ENCODE measurements around the gene TBX2.

The TBX2 gene

GRCh38 chr17:61456061-61456681 is 56.5 kb downstream of the TBX2 start:
- no peak for DNase-seq

DNA sequence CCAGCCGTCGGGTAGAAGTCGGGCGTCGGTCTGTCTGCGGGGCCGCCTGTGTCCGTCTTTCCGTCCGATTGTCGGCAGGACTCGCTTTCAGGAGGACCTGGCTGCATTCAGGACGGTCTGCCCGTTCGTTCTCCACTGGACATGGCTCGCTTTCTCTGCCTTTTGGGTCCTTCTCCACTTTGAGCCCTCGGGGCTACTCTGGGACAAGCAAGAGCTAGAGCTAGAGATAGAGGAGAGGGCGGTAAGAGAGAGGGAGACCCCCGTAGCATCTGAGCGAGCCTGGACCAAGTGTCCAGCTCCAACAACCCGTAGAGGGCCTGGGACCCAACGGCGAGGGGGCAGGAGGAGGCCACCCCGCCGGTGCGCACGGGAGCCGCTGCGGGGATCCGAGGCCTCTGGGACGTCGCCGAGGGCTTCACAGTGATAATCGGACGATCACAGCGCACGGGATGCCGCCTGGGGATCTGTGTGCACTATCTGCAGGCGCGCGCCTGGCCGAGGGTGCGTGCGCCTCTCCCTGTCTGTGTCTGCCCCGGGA is 57.1 kb downstream of the TBX2 start:
- DNase-seq: no peak

- no peak for DNase-seq
Measured at GRCh38 chr17:61457226-61457983, 57.8 kb downstream of the TBX2 start.

DNA sequence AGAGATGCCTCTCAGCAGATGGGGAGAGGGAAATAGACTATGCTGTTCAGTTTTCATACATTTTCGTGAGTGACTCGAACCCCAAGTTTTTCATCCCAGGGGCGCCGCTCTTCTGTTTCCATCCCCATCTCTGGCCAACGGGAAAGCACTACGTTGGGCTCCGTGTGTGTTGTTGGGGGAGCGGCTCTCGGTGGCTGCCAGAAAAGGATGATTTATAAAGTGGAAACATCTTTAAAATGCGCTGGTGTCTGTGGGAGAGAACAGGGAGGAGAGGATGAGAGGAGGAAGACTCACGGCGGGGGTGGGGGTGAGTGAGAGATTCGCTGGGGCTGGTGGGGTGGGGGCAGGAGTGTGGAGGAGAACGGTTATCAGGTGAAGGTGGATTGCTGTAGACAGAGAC is 58.4 kb downstream of the TBX2 start:
- DNase-seq: no peak

- DNase-seq: peak; percentile 16
Measured at GRCh38 chr17:61458421-61459141, 58.9 kb downstream of the TBX2 start.
